HepG2 (cell line): ENCODE measurements around the gene ZNF770. TPM values are rescaled to one million over a fixed set of nuclear protein-coding genes. Genes with fewer than 3 reads are reported as not detected.

ENCODE experiments used
- ATAC-seq: fragments of 200-7000 bp; cut with Tn5 transposase; 3 replicates; pipeline ENCODE4 v1.9.1; 2020; ENCODE audit warnings: mild to moderate bottlenecking, moderate library complexity
- BruUV-seq: library from RNA; stranded (reverse); fragments of 400-500 nt; replicated peaks from 2 replicates; lab custom pipeline; 2021; lab: Mats Ljungman, UMichigan
- CTCF ChIA-PET: fragments of 300-600 bp; formaldehyde crosslinking; extraction: SDS; loops from one replicate; lab custom pipeline; 2021; ENCODE audit warnings: low total read pairs, inconsistent platforms, low intra/inter-chr PET ratio; lab: Yijun Ruan, JAX
- POLR2A ChIA-PET: fragments of 350-600 bp; sonication (Branson Sonifier 250); formaldehyde crosslinking; loops from one replicate; lab custom pipeline; 2020; ENCODE audit warnings: antibody characterized with exemption, inconsistent platforms; lab: Yijun Ruan, JAX
- DNase-seq: peaks from one replicate; pipeline ENCODE4 v3.0.0-alpha.2; 2015; ENCODE audit warnings: low spot score
- FAIRE-seq: peaks from 3 replicates; lab custom pipeline; 2011; peaks lifted over from hg19 to GRCh38; lab: Jason Lieb, UNC
- H2AFZ ChIP-seq: one replicate; pipeline ENCODE4 v1.6.1; 2011; ENCODE audit warnings: low read length, inconsistent platforms
- H3K27ac ChIP-seq: fragments of 300-600 bp; 3 replicates; pipeline ENCODE4 v1.8.0; 2011; ENCODE audit warnings: mixed run types, mild to moderate bottlenecking, mixed read lengths, low read length, inconsistent platforms; ENCODE audit not compliant: insufficient read depth; ENCODE audit errors: extremely low read length
- H3K27me3 ChIP-seq, 2 experiments: fragments of 200-600 bp in 1 of 2; 2 replicates in 1 of 2; 3 replicates in 1 of 2; pipeline versions ENCODE4 v1.6.0 to v1.8.0; 2011; ENCODE audit warnings: low read length in 2 of 2, mild to moderate bottlenecking in 2 of 2, moderate library complexity in 2 of 2, inconsistent platforms in 1 of 2; ENCODE audit not compliant: insufficient read depth in 2 of 2, control insufficient read depth in 1 of 2
- H3K36me3 ChIP-seq, 2 experiments: fragments of 200-600 bp in 1 of 2; replicated peaks in 1 of 2; 2 replicates in 1 of 2; 3 replicates in 1 of 2; pipeline versions ENCODE4 v1.5.1 to v1.8.0; 2011; ENCODE audit warnings: low read length in 2 of 2, inconsistent platforms in 1 of 2; ENCODE audit not compliant: insufficient read depth in 2 of 2, control insufficient read depth in 1 of 2
- H3K4me1 ChIP-seq: 2 replicates; pipeline ENCODE4 v1.5.1; 2012; ENCODE audit warnings: low read length, inconsistent platforms; ENCODE audit not compliant: insufficient read depth
- H3K4me2 ChIP-seq: 2 replicates; pipeline ENCODE4 v1.6.0; 2011; ENCODE audit warnings: low read depth, low read length, inconsistent platforms
- H3K4me3 ChIP-seq, 3 experiments: fragments of 200-600 bp in 1 of 3; sonication (generic), shearing (Covaris generic) in 1 of 3; replicated peaks in 1 of 3; 2 replicates each; pipeline ENCODE4 v1.5.1; 2011 to 2016; ENCODE audit warnings: low read length in 3 of 3, inconsistent platforms in 2 of 3, low read depth in 2 of 3, mild to moderate bottlenecking in 2 of 3, control low read depth in 1 of 3, mixed read lengths in 1 of 3; ENCODE audit not compliant: insufficient read depth in 1 of 3
- H3K79me2 ChIP-seq: one replicate; pipeline ENCODE4 v1.6.1; 2011; ENCODE audit warnings: low read length, inconsistent platforms; ENCODE audit not compliant: insufficient read depth
- H3K9ac ChIP-seq: 2 replicates; pipeline ENCODE4 v1.6.0; 2011; ENCODE audit warnings: mild to moderate bottlenecking, low read depth, low read length, inconsistent platforms; ENCODE audit not compliant: insufficient read depth
- H3K9me3 ChIP-seq: 2 replicates; pipeline ENCODE4 v1.5.1; 2012; ENCODE audit warnings: mild to moderate bottlenecking, low read length
- H4K20me1 ChIP-seq: 2 replicates; pipeline ENCODE4 v1.6.0; 2011; ENCODE audit warnings: inconsistent platforms, mild to moderate bottlenecking, low read length, moderate library complexity; ENCODE audit not compliant: insufficient read depth
- ARNT2 ChIP-seq: sonication (generic); formaldehyde crosslinking; IDR thresholded peaks from 2 replicates; pipeline ENCODE4 v1.8.0; 2022; ENCODE audit warnings: mild to moderate bottlenecking, low read depth, missing genetic modification reagents, moderate library complexity
- DR1 ChIP-seq: sonication (generic); formaldehyde crosslinking; IDR thresholded peaks from 2 replicates; pipeline ENCODE4 v1.8.0; 2021; ENCODE audit warnings: mild to moderate bottlenecking, missing genetic modification reagents, inconsistent platforms
- GATA4 ChIP-seq: sonication (generic); IDR thresholded peaks from 2 replicates; pipeline ENCODE4 v1.6.1; 2016; ENCODE audit warnings: antibody characterized with exemption, low read depth, borderline replicate concordance
- ISL2 ChIP-seq: sonication (generic); formaldehyde crosslinking; IDR thresholded peaks from 2 replicates; pipeline ENCODE4 v1.5.0; 2020; ENCODE audit warnings: missing genetic modification reagents
- ZNF331 ChIP-seq: sonication (generic); formaldehyde crosslinking; IDR thresholded peaks from 2 replicates; pipeline ENCODE4 v1.4.0; 2020; ENCODE audit warnings: missing genetic modification reagents
- ZNF646 ChIP-seq: sonication (generic); formaldehyde crosslinking; IDR thresholded peaks from 2 replicates; pipeline ENCODE4 v1.9.0; 2021; ENCODE audit warnings: mild to moderate bottlenecking, missing genetic modification reagents
- WGBS: methylation state at CpG from one replicate; pipeline ENCODE4 v1.1.6; 2017; ENCODE audit warnings: low lambda C conversion rate; 5-methylcytosine and 5-hydroxymethylcytosine counted together
- in situ Hi-C: cut with HindIII; loops from 2 replicates; pipeline ENCODE4 v1.10.0; 2017; ENCODE audit warnings: low pct_unique_long_range_greater_than_20kb; ENCODE audit not compliant: extremely low pct_ligation_motif_present
- intact Hi-C: fragments of 100-400 bp; cut with micrococcal nuclease; formaldehyde crosslinking; loops from one replicate; pipeline ENCODE4 v1.10.0; 2022; ENCODE audit not compliant: unreplicated experiment
- polyA plus RNA-seq, 8 experiments: library from polyadenylated mRNA; depleted of rRNA in 3 of 8; stranded (reverse) in 7 of 8; unstranded in 1 of 8; fragments of >200 nt; fragmentation: Illumina TruSeq in 4 of 8; extraction: Trizol in 4 of 8; gene quantifications; 2 replicates each; pipeline versions ENCODE4 v1.2.1 to v1.2.3, GENCODE V29; 2011 to 2016; ENCODE audit warnings: low read depth in 4 of 8, missing spikeins in 1 of 8, mixed read lengths in 1 of 8; ENCODE audit not compliant: insufficient read depth in 1 of 8
- total RNA-seq, 5 experiments: library from RNA; depleted of rRNA; stranded (reverse); fragments of >200 nt; fragmentation: Illumina TruSeq; extraction: Trizol; gene quantifications; 2 replicates each; pipeline ENCODE4 v1.2.3, GENCODE V29; 2016; ENCODE audit warnings: low read depth in 1 of 5
- TF ChIP-seq, protein P1 (sequence below): IDR thresholded peaks from 2 replicates; pipeline ENCODE4 v1.6.1; 2016; ENCODE audit warnings: mild to moderate bottlenecking, missing biosample characterization, missing genetic modification reagents
- TF ChIP-seq, protein P2 (sequence below): sonication (generic); formaldehyde crosslinking; IDR thresholded peaks from 2 replicates; pipeline ENCODE4 v1.5.0; 2020; ENCODE audit warnings: missing genetic modification reagents

Gene ZNF770
- total and polyA plus RNA-seq, 2 of the 13 experiments (the other 11 are each of a cell fraction or from before 2014, with no cell fraction given): 15.5 to 33.1 TPM

GRCh38 chr15:34976743-34977142, 11.3 kb downstream of the ZNF770 start:
- Histone ChIP-seq H3K4me2 (no peak overlapping the region), H3K36me3 (peaks cover 0 to 3% of the 10 kb centered on the region in 2 experiments; a peak in 1 of 5 replicates), H3K27me3 (no peaks in the 10 kb centered on the region), H2AFZ (no peak overlapping the region), H3K27ac (no peak overlapping the region), H3K9ac (no peak overlapping the region), H3K9me3 (no peaks in the 10 kb centered on the region), H3K79me2 (no peaks in the 10 kb centered on the region), H4K20me1 (no peaks in the 10 kb centered on the region), H3K4me1 (no peaks in the 10 kb centered on the region), H3K4me3 (no peak overlapping the region)
- intact Hi-C loops (no loop called here), in situ Hi-C loops (no loop called here)
- WGBS: 86% methylated on average over 2 of the region's 2 CpGs
- TF ChIP-seq GATA4: no peak
- no peak for FAIRE-seq
- no TSS peak for BruUV-seq
- ATAC-seq: no peak
- DNase-seq: no peak
- ChIA-PET POLR2A (interaction anchor here (1.8 kb wide), 1 partner anchor 11 kb away, joined by 6 read pairs; the partner anchor contains the start of gene ZNF770), CTCF (no interaction called here)

- FAIRE-seq (no peak), ATAC-seq (no peak), DNase-seq (no peak)
- Histone ChIP-seq H3K4me1 (no peaks in the 10 kb centered on the region), H2AFZ (no peak overlapping the region), H3K9me3 (no peaks in the 10 kb centered on the region), H3K9ac (no peak overlapping the region), H3K4me3 (no peak overlapping the region), H3K36me3 (peaks cover 0 to 3% of the 10 kb centered on the region in 2 experiments; a peak in 1 of 5 replicates), H3K27ac (no peak overlapping the region), H3K27me3 (no peaks in the 10 kb centered on the region), H3K4me2 (no peak overlapping the region), H3K79me2 (no peaks in the 10 kb centered on the region), H4K20me1 (no peaks in the 10 kb centered on the region)
- in situ Hi-C loops (no loop called here), intact Hi-C loops (no loop called here)
- no TSS peak for BruUV-seq
- 100% methylated on average over 2 of the region's 2 CpGs for WGBS
- POLR2A ChIA-PET: interaction anchor here (1.8 kb wide), 1 partner anchor 12 kb away, joined by 6 read pairs; the partner anchor contains the start of gene ZNF770
- CTCF ChIA-PET: interaction anchor here (0.6 kb wide), 1 partner anchor 1838 kb away, joined by 3 read pairs; no protein-coding TSS in a partner anchor
- TF ChIP-seq, protein P1, sequence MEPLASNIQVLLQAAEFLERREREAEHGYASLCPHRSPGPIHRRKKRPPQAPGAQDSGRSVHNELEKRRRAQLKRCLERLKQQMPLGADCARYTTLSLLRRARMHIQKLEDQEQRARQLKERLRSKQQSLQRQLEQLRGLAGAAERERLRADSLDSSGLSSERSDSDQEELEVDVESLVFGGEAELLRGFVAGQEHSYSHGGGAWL (CRISPR knock-in tag): no peak
- TF ChIP-seq ZNF646 (CRISPR knock-in tag): no peak
- TF ChIP-seq ARNT2 (CRISPR knock-in tag): no peak
- no peak for TF ChIP-seq ISL2 (CRISPR knock-in tag)
- TF ChIP-seq ZNF331 (CRISPR knock-in tag): no peak
- TF ChIP-seq DR1 (CRISPR knock-in tag): no peak
- TF ChIP-seq, protein P2, sequence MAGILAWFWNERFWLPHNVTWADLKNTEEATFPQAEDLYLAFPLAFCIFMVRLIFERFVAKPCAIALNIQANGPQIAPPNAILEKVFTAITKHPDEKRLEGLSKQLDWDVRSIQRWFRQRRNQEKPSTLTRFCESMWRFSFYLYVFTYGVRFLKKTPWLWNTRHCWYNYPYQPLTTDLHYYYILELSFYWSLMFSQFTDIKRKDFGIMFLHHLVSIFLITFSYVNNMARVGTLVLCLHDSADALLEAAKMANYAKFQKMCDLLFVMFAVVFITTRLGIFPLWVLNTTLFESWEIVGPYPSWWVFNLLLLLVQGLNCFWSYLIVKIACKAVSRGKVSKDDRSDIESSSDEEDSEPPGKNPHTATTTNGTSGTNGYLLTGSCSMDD (CRISPR knock-in tag): no peak
These were observed 12.0 kb downstream of the ZNF770 start for GRCh38 chr15:34976073-34976472.
